Measurements from ENCODE around the gene RASGRP1.

GRCh38 chr15:38612159-38612863 lies 47.7 kb upstream of the RASGRP1 start:
- TF ChIP-seq CTCF (IDR thresholded peaks at IDR 0.05) (no peak), POLR2A (IDR thresholded peaks at IDR 0.05) (no peak)
